K562 (cell line): Measurements from ENCODE around the gene FADS1. TPM values are rescaled to one million over a fixed set of nuclear protein-coding genes. Genes with fewer than 3 reads are reported as not detected.

ENCODE experiments used
- AFF1 ChIP-seq, 2 experiments: fragments of 450-650 bp; IDR thresholded peaks; 2 replicates each; pipeline ENCODE4 v1.6.1; 2018; ENCODE audit warnings: mild to moderate bottlenecking in 2 of 2, low read depth in 1 of 2; ENCODE audit not compliant: partially characterized antibody in 2 of 2
- SIN3A ChIP-seq, 2 experiments: fragments of 150-350 bp in 1 of 2; IDR thresholded peaks; 2 replicates each; pipeline ENCODE4 v1.6.1; 2011 to 2016; ENCODE audit warnings: borderline replicate concordance in 2 of 2, low read depth in 2 of 2, low read length in 2 of 2, mild to moderate bottlenecking in 2 of 2, moderate library complexity in 2 of 2; ENCODE audit not compliant: control insufficient read depth in 1 of 2
- XRCC5 ChIP-seq: fragments of 200-400 bp; formaldehyde crosslinking; IDR thresholded peaks from 2 replicates; pipeline ENCODE4 v1.6.1; 2017; ENCODE audit warnings: low read depth, mild to moderate bottlenecking, low read length
- ZNF408 ChIP-seq: fragments of 250-450 bp; sonication (Bioruptor Pico); IDR thresholded peaks from 2 replicates; pipeline ENCODE4 v1.4.0; 2020; ENCODE audit warnings: low read depth, mild to moderate bottlenecking, moderate library complexity
- ZZZ3 ChIP-seq: fragments of 450-650 bp; IDR thresholded peaks from 2 replicates; pipeline ENCODE4 v1.6.1; 2016; ENCODE audit warnings: antibody characterized with exemption, mild to moderate bottlenecking, moderate library complexity
- polyA plus RNA-seq, 8 experiments: library from polyadenylated mRNA; depleted of rRNA in 4 of 8; stranded (reverse) in 5 of 8; unstranded in 3 of 8; fragments of >200 nt; fragmentation: Nextera tagmentation in 2 of 8; fragmentation: Illumina TruSeq in 1 of 8; extraction: Ambion mirVana in 2 of 8; extraction: Trizol in 1 of 8; gene quantifications; 2 replicates each; pipeline versions ENCODE4 v1.2.1 to v1.2.3, GENCODE V29; 2011 to 2014; ENCODE audit warnings: inconsistent platforms in 1 of 8, missing spikeins in 1 of 8
- total RNA-seq, 7 experiments: library from RNA; depleted of rRNA in 6 of 7; stranded (reverse); fragments of >200 nt in 6 of 7; fragmentation: Illumina TruSeq in 2 of 7; extraction: Trizol in 2 of 7; gene quantifications; 2 replicates each; pipeline versions ENCODE4 v1.2.1 to v1.2.3, GENCODE V29; 2011 to 2021; ENCODE audit warnings: low replicate concordance in 1 of 7
- TF ChIP-seq, protein P1 (sequence below), 2 experiments: fragments of 450-650 bp; IDR thresholded peaks; 2 replicates each; pipeline ENCODE4 v1.6.1; 2016; ENCODE audit warnings: mild to moderate bottlenecking in 2 of 2, borderline replicate concordance in 1 of 2, low read depth in 1 of 2, moderate library complexity in 1 of 2
- TF ChIP-seq, protein P2 (sequence below), 2 experiments: IDR thresholded peaks; 2 replicates each; pipeline ENCODE4 v1.6.1; 2011; ENCODE audit warnings: borderline replicate concordance in 1 of 2, control low read depth in 1 of 2, low read depth in 1 of 2, low read length in 1 of 2, mild to moderate bottlenecking in 1 of 2, mixed read lengths in 1 of 2, moderate library complexity in 1 of 2; ENCODE audit not compliant: insufficient read depth in 1 of 2, insufficient read length in 1 of 2, poor library complexity in 1 of 2, severe bottlenecking in 1 of 2; ENCODE audit errors: extremely low read depth in 1 of 2
- TF ChIP-seq, protein P3 (sequence below): fragments of 450-650 bp; formaldehyde crosslinking; IDR thresholded peaks from 2 replicates; pipeline ENCODE4 v1.4.0; 2020; ENCODE audit warnings: mild to moderate bottlenecking, moderate library complexity

The FADS1 gene
- total and polyA plus RNA-seq, 9 of the 15 experiments (the other 6 are each of a cell fraction or from before 2014, with no cell fraction given): 110 to 864 (median 364) TPM

GRCh38 chr11:61814958-61815789 lies 1.6 kb downstream of the FADS1 start (continued):
- TF ChIP-seq, protein P1, sequence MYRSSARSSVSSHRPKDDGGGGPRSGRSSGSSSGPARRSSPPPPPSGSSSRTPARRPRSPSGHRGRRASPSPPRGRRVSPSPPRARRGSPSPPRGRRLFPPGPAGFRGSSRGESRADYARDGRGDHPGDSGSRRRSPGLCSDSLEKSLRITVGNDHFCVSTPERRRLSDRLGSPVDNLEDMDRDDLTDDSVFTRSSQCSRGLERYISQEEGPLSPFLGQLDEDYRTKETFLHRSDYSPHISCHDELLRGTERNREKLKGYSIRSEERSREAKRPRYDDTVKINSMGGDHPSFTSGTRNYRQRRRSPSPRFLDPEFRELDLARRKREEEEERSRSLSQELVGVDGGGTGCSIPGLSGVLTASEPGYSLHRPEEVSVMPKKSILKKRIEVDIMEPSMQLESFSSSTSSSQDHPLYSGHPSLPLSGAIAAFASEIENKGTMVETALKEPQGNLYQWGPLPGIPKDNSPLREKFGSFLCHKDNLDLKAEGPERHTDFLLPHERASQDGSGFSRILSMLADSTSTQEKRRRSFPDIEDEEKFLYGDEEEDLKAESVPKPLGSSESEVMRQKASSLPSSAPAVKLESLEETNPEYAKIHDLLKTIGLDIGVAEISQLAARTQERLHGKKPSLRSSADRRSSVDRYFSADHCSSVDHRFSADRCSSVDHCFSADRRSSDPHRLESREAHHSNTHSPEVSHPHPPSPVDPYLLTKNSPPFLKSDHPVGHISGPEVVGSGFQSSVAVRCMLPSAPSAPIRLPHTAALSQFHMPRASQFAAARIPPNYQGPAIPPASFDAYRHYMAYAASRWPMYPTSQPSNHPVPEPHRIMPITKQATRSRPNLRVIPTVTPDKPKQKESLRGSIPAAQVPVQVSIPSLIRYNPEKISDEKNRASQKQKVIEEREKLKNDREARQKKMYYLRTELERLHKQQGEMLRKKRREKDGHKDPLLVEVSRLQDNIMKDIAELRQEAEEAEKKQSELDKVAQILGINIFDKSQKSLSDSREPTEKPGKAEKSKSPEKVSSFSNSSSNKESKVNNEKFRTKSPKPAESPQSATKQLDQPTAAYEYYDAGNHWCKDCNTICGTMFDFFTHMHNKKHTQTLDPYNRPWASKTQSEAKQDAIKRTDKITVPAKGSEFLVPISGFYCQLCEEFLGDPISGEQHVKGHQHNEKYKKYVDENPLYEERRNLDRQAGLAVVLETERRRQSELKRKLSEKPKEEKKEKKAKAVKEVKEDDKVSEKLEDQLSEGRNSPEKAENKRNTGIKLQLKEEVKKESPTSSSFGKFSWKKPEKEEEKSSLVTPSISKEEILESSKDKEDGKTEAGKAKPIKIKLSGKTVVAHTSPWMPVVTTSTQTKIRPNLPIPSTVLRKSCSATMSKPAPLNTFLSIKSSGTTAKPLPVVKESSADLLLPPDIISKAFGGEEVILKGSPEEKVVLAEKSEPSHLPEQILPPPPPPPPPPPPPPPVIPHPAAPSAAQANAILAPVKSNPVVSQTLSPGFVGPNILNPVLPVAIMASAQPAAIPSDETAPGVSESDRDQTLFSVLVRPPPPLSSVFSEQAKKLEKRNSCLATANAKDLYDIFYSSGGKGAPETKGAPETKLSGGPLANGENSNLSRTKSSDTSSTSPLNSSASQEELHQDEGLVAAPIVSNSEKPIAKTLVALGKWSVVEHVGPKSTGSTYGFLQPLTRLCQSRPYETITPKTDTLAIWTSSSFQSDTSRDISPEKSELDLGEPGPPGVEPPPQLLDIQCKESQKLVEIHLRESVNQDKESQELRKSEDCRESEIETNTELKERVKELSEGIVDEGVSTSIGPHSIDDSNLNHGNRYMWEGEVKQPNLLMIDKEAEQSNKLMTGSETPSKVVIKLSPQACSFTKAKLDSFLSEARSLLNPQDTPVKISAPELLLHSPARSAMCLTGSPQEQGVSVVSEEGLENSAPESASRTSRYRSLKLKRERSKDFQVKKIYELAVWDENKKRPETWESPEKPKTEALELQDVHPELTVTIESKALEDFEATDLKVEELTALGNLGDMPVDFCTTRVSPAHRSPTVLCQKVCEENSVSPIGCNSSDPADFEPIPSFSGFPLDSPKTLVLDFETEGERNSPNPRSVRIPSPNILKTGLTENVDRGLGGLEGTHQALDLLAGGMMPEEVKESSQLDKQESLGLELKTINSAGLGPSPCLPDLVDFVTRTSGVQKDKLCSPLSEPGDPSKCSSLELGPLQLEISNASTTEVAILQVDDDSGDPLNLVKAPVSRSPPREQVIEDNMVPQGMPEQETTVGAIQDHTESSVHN (IDR thresholded peaks at IDR 0.05; ENCODE audit: borderline replicate concordance in 1 of 2, low read depth in 1 of 2): no peak
- TF ChIP-seq AFF1 (IDR thresholded peaks at IDR 0.05; ENCODE audit: low read depth in 1 of 2, partially characterized antibody in 2 of 2): peak; percentile 38 to 47
- TF ChIP-seq, protein P2, sequence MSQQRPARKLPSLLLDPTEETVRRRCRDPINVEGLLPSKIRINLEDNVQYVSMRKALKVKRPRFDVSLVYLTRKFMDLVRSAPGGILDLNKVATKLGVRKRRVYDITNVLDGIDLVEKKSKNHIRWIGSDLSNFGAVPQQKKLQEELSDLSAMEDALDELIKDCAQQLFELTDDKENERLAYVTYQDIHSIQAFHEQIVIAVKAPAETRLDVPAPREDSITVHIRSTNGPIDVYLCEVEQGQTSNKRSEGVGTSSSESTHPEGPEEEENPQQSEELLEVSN (IDR thresholded peaks at IDR 0.05; ENCODE audit: borderline replicate concordance in 1 of 2, extremely low read depth in 1 of 2, insufficient read depth in 1 of 2, insufficient read length in 1 of 2, low read depth in 1 of 2, low read length in 1 of 2, poor library complexity in 1 of 2, severe bottlenecking in 1 of 2): no peak
- TF ChIP-seq SIN3A (IDR thresholded peaks at IDR 0.05; ENCODE audit: borderline replicate concordance in 2 of 2, control insufficient read depth in 1 of 2, low read depth in 2 of 2, low read length in 2 of 2): no peak; a peak in 2 of 4 replicates
- TF ChIP-seq ZZZ3: no peak
- no peak for TF ChIP-seq XRCC5
- no peak for TF ChIP-seq ZNF408 (CRISPR knock-in tag)
- TF ChIP-seq, protein P3, sequence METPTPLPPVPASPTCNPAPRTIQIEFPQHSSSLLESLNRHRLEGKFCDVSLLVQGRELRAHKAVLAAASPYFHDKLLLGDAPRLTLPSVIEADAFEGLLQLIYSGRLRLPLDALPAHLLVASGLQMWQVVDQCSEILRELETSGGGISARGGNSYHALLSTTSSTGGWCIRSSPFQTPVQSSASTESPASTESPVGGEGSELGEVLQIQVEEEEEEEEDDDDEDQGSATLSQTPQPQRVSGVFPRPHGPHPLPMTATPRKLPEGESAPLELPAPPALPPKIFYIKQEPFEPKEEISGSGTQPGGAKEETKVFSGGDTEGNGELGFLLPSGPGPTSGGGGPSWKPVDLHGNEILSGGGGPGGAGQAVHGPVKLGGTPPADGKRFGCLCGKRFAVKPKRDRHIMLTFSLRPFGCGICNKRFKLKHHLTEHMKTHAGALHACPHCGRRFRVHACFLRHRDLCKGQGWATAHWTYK: peak; percentile 61
